ENCODE data around the gene CLIC6. TPM values are rescaled to one million over a fixed set of nuclear protein-coding genes. Genes with fewer than 3 reads are reported as not detected.

CLIC6 gene
- total and polyA plus RNA-seq, 2 of the 4 experiments (the other 2 are of a cell fraction): not detected

DNA sequence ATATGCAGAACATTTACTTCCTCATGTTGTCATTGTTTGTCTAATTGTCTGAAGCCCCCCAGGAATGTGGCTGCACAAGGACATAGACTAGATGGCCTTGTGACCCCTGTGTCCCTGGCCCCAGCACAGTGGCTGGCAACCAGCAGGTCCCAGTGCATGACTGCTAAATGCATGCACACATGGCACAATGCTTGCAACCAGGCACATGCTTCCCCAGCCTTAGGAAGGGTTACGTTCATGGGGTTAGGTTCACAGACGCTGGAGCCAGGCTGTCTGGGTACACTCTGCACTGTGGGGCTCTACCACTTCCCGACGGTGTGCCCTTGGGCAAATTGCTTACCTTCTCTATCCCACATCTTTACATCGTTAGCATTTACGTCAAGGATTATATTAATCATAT, 21.2 kb upstream of the CLIC6 start:
- dilution Hi-C loops (cut with HindIII; ENCODE audit: low sequenced_read_pairs, unreplicated experiment) (no loop called here), intact Hi-C loops (cut with micrococcal nuclease) (no loop called here), in situ Hi-C loops (cut with MboI; ENCODE audit: low sequenced_read_pairs) (no loop called here)
- Histone ChIP-seq H2AFZ (replicated peaks; ENCODE audit: low read length, poor library complexity) (no peak overlapping the region), H3K23ac (ENCODE audit: low read depth, low read length) (no peak overlapping the region), H3K4ac (ENCODE audit: low read depth, low read length) (no peak overlapping the region), H4K5ac (ENCODE audit: low read depth, low read length) (no peak overlapping the region), H2BK120ac (ENCODE audit: low read depth, low read length) (no peak overlapping the region), H2BK5ac (ENCODE audit: low read depth, low read length, poor library complexity, severe bottlenecking) (no peak overlapping the region), H3K27ac (ENCODE audit: insufficient read depth, low read length) (no peak overlapping the region), H3K56ac (ENCODE audit: extremely low read depth, insufficient read depth, low read length) (no peak overlapping the region), H3K27me3 (ENCODE audit: control insufficient read depth, insufficient read depth, low read length) (peaks cover 17% of the 10 kb centered on the region), H3K79me1 (ENCODE audit: low read depth in 1 of 2, low read length in 2 of 2) (no peaks in the 10 kb centered on the region), H4K20me1 (ENCODE audit: insufficient read depth, low read length) (no peaks in the 10 kb centered on the region), H3K4me3 (ENCODE audit: insufficient read depth, low read depth, low read length) (no peak overlapping the region), H3K36me3 (ENCODE audit: control insufficient read depth, insufficient read depth, low read length) (no peaks in the 10 kb centered on the region), H2BK20ac (ENCODE audit: low read depth, low read length) (no peak overlapping the region), H3K9me1 (ENCODE audit: insufficient read depth, low read length) (0 out of 2 replicates have a peak, but pooled peaks cover 1% of the 10 kb centered on the region), H2AK9ac (replicated peaks; ENCODE audit: low read depth, low read length, poor library complexity) (no peak overlapping the region), H4K8ac (ENCODE audit: low read depth in 2 of 2, low read length in 2 of 2) (no peak overlapping the region), H3K9me3 (ENCODE audit: control insufficient read depth, insufficient read depth, low read length) (peaks cover 6% of the 10 kb centered on the region), H3K18ac (ENCODE audit: low read depth, low read length) (no peak overlapping the region), H3K9ac (ENCODE audit: low read depth, low read length) (no peak overlapping the region), H3K4me2 (ENCODE audit: low read depth, low read length) (no peak overlapping the region; the same call in 1 of the 2 replicates), H3K4me1 (ENCODE audit: control insufficient read depth, insufficient read depth, low read length) (peaks cover 3% of the 10 kb centered on the region; the same call in 1 of the 2 replicates), H4K91ac (ENCODE audit: insufficient read depth, low read depth, low read length) (no peak overlapping the region), H2BK15ac (ENCODE audit: low read depth, low read length) (no peak overlapping the region), H3K14ac (replicated peaks; ENCODE audit: low read depth, low read length) (no peak overlapping the region), H2AK5ac (ENCODE audit: low read depth, low read length) (no peak overlapping the region)
- TF ChIP-seq NFE2L2 (IDR thresholded peaks at IDR 0.05; ENCODE audit: low read depth, low read length): no peak
- TF ChIP-seq MAFK (IDR thresholded peaks at IDR 0.05; ENCODE audit: low read depth, low read length): no peak
- no peak for TF ChIP-seq SMC3 (IDR thresholded peaks at IDR 0.05; ENCODE audit: low read depth, low read length)
- TF ChIP-seq BHLHE40 (IDR thresholded peaks at IDR 0.05; ENCODE audit: low read depth, low read length): no peak
- TF ChIP-seq, protein P1, sequence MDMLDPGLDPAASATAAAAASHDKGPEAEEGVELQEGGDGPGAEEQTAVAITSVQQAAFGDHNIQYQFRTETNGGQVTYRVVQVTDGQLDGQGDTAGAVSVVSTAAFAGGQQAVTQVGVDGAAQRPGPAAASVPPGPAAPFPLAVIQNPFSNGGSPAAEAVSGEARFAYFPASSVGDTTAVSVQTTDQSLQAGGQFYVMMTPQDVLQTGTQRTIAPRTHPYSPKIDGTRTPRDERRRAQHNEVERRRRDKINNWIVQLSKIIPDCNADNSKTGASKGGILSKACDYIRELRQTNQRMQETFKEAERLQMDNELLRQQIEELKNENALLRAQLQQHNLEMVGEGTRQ (IDR thresholded peaks at IDR 0.05; ENCODE audit: low read depth, low read length): no peak
- TF ChIP-seq, protein P2, sequence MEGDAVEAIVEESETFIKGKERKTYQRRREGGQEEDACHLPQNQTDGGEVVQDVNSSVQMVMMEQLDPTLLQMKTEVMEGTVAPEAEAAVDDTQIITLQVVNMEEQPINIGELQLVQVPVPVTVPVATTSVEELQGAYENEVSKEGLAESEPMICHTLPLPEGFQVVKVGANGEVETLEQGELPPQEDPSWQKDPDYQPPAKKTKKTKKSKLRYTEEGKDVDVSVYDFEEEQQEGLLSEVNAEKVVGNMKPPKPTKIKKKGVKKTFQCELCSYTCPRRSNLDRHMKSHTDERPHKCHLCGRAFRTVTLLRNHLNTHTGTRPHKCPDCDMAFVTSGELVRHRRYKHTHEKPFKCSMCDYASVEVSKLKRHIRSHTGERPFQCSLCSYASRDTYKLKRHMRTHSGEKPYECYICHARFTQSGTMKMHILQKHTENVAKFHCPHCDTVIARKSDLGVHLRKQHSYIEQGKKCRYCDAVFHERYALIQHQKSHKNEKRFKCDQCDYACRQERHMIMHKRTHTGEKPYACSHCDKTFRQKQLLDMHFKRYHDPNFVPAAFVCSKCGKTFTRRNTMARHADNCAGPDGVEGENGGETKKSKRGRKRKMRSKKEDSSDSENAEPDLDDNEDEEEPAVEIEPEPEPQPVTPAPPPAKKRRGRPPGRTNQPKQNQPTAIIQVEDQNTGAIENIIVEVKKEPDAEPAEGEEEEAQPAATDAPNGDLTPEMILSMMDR (conservative IDR thresholded peaks at IDR 0.05; ENCODE audit: low read depth, low read length): no peak
- TF ChIP-seq FOS (IDR thresholded peaks at IDR 0.05; ENCODE audit: low read depth, low read length): no peak
- TF ChIP-seq RCOR1 (IDR thresholded peaks at IDR 0.05; ENCODE audit: insufficient replicate concordance, low read length): no peak
- no peak for TF ChIP-seq POLR2A (IDR thresholded peaks at IDR 0.05; ENCODE audit: low read depth, low read length)
- TF ChIP-seq MAZ (IDR thresholded peaks at IDR 0.05; ENCODE audit: borderline replicate concordance, low read depth, low read length): no peak
- TF ChIP-seq CEBPB (IDR thresholded peaks at IDR 0.05; ENCODE audit: low read depth, low read length): no peak
- TF ChIP-seq CHD1 (IDR thresholded peaks at IDR 0.05; ENCODE audit: low read depth, low read length): no peak
- TF ChIP-seq RFX5 (IDR thresholded peaks at IDR 0.05; ENCODE audit: low read depth, low read length): no peak
- TF ChIP-seq, protein P3, sequence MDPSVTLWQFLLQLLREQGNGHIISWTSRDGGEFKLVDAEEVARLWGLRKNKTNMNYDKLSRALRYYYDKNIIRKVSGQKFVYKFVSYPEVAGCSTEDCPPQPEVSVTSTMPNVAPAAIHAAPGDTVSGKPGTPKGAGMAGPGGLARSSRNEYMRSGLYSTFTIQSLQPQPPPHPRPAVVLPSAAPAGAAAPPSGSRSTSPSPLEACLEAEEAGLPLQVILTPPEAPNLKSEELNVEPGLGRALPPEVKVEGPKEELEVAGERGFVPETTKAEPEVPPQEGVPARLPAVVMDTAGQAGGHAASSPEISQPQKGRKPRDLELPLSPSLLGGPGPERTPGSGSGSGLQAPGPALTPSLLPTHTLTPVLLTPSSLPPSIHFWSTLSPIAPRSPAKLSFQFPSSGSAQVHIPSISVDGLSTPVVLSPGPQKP (IDR thresholded peaks at IDR 0.05; ENCODE audit: borderline replicate concordance, low read depth, low read length): no peak
- ChIA-PET CTCF (no interaction called here), POLR2A (ENCODE audit: unreplicated experiment) (no interaction called here)
- no CpG with 5 or more reads among the region's 6 CpGs for WGBS, 2 experiments (ENCODE audit: extremely low coverage in 2 of 2, insufficient read length in 1 of 2)
- no TSS peak for BruUV-seq (replicated peaks)
- DNase-seq (peak; percentile 42), ATAC-seq (ENCODE audit: low read depth) (peak; percentile 54)

Measured in IMR-90 (cell line).